Measurements from ENCODE around the gene ACTN1.

DNA sequence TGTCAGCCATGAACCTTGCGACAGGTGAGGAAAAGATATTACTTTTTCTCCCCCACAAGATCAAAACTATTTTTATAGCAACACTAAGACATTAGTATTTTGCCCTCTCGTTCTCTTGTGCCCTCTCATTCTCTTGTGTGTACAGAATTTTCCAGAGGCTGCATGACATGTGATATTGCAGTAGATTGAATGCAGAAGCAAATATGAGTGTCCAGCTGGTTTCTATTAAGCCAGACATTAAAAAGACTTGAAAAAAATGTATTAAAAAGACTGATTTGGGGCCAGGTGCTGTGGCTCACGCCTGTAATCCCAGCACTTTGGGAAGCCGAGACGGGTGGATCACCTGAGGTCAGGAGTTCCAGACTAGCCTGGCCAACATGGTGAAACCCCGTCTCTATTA is 122.5 kb downstream of the ACTN1 start:
- TF ChIP-seq, protein P1, sequence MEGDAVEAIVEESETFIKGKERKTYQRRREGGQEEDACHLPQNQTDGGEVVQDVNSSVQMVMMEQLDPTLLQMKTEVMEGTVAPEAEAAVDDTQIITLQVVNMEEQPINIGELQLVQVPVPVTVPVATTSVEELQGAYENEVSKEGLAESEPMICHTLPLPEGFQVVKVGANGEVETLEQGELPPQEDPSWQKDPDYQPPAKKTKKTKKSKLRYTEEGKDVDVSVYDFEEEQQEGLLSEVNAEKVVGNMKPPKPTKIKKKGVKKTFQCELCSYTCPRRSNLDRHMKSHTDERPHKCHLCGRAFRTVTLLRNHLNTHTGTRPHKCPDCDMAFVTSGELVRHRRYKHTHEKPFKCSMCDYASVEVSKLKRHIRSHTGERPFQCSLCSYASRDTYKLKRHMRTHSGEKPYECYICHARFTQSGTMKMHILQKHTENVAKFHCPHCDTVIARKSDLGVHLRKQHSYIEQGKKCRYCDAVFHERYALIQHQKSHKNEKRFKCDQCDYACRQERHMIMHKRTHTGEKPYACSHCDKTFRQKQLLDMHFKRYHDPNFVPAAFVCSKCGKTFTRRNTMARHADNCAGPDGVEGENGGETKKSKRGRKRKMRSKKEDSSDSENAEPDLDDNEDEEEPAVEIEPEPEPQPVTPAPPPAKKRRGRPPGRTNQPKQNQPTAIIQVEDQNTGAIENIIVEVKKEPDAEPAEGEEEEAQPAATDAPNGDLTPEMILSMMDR (IDR thresholded peaks at IDR 0.05; ENCODE audit: low read depth, low read length), result no peak
- no peak for TF ChIP-seq EZH2phosphoT487 (IDR thresholded peaks at IDR 0.05; ENCODE audit: low read depth)
